Activated CD8-positive, alpha-beta memory T cell treated with anti-CD3 and anti-CD28 coated beads, Interleukin-2, amount 50 U/mL, for 48 hours (primary cell): ENCODE data around the gene CELA2B.
A peak's percentile ranks its signal among the peaks of the same experiment; 100 is the strongest.
"Not testable (repeated sequence)": the region's sequence is repeated elsewhere in the genome, so short reads cannot be mapped to it uniquely, and the experiment has no call there.

ENCODE experiments used
- DNase-seq: peaks from one replicate; pipeline ENCODE4 v3.0.0-alpha.2; 2020

CELA2B gene

GRCh38 chr1:15475752-15476314 lies at the start of gene CELA2B:
CELA2B (plus strand) TSS chr1:15476104; CDS start chr1:15476126, 22 bp downstream.
- no peak for DNase-seq

GRCh38 chr1:15426492-15427279 lies 49.2 kb upstream of the CELA2B start:
- no peak for DNase-seq

- no peak for DNase-seq
Observed at GRCh38 chr1:15427280-15427666, 48.6 kb upstream of the CELA2B start.

- DNase-seq = not testable (repeated sequence)
Observed at GRCh38 chr1:15428252-15428651, 47.7 kb upstream of the CELA2B start.

- DNase-seq = no peak
Observed at GRCh38 chr1:15428815-15429435, 47.0 kb upstream of the CELA2B start.

- DNase-seq = no peak
Observed at GRCh38 chr1:15429701-15430149, 46.2 kb upstream of the CELA2B start.

GRCh38 chr1:15430787-15431570 lies 44.9 kb upstream of the CELA2B start:
- DNase-seq = peak; percentile 95

- DNase-seq = no peak
Observed at GRCh38 chr1:15431571-15431948, 44.3 kb upstream of the CELA2B start.

- no peak for DNase-seq
Observed at GRCh38 chr1:15432324-15432723, 43.6 kb upstream of the CELA2B start.

- no peak for DNase-seq
Observed at GRCh38 chr1:15433471-15433870, 42.4 kb upstream of the CELA2B start.

- DNase-seq = not testable (repeated sequence)
Observed at GRCh38 chr1:15434739-15435138, 41.2 kb upstream of the CELA2B start.

GRCh38 chr1:15435239-15436077 lies 40.4 kb upstream of the CELA2B start:
- no peak for DNase-seq

- no peak for DNase-seq
Observed at GRCh38 chr1:15436881-15437442, 38.9 kb upstream of the CELA2B start.

GRCh38 chr1:15439325-15439724 lies 36.6 kb upstream of the CELA2B start:
- no peak for DNase-seq

GRCh38 chr1:15440357-15440756 lies 35.5 kb upstream of the CELA2B start:
- no peak for DNase-seq

GRCh38 chr1:15441247-15441646 lies 34.7 kb upstream of the CELA2B start:
- DNase-seq = no peak

GRCh38 chr1:15442119-15442518 lies 33.8 kb upstream of the CELA2B start:
- DNase-seq = no peak

- DNase-seq = no peak
Observed at GRCh38 chr1:15442759-15443158, 33.1 kb upstream of the CELA2B start.

GRCh38 chr1:15443281-15443680 lies 32.6 kb upstream of the CELA2B start:
- no peak for DNase-seq

- DNase-seq = no peak
Observed at GRCh38 chr1:15444468-15445389, 31.2 kb upstream of the CELA2B start.
